ENCODE measurements around the gene LAMTOR5. TPM values are rescaled to one million over a fixed set of nuclear protein-coding genes. Genes with fewer than 3 reads are reported as not detected.

The LAMTOR5 gene
- total RNA-seq, 2 experiments from 2014 or later = 105 to 108 TPM

DNA sequence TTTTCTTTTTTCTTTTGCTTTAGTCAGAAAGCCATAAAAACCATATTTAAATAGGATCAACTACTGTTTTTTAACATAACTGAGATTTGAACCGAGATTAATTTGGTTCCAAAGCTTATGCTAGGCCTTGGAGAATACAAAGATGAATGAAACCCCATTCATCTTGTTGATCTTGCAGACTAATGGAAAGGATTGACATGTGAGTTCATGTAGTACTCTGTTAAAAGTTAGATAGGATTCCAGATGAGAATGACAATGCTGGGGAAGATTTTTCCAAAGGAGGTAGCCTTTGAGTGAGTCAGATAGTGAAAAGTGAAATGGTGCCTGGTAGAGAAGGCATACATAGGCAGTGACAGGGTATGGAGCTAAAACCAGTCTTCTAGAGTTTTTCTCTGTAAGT, 45.6 kb downstream of the LAMTOR5 start:
- no peak overlapping the region for H3K27ac ChIP-seq (ENCODE audit: low read depth in 1 of 2, low read length in 2 of 2)
- intact Hi-C loops (cut with DNase I, micrococcal nuclease) = no loop called here
- H3K36me3 ChIP-seq (ENCODE audit: insufficient read depth, low read length) = peaks cover 12% of the 10 kb centered on the region
- ATAC-seq (ENCODE audit: poor library complexity) (no peak), DNase-seq (no peak)
- CTCF ChIA-PET = interaction anchor here (0.7 kb wide), 1 partner anchor 12 kb away, joined by 3 read pairs; no protein-coding TSS in a partner anchor
- H3K27me3 ChIP-seq (ENCODE audit: control insufficient read depth in 1 of 2, insufficient read depth in 2 of 2, low read length in 2 of 2) = no peaks in the 10 kb centered on the region
- Mint-ChIP-seq H3K9me3 (no peaks in the 10 kb centered on the region), H3K4me3 (no peak overlapping the region), H3K36me3 (ENCODE audit: low read depth) (peaks cover 60% of the 10 kb centered on the region), H3K27ac (no peak overlapping the region), H3K27me3 (no peaks in the 10 kb centered on the region), H3K4me1 (ENCODE audit: low read depth) (peaks cover 7% of the 10 kb centered on the region)
- H3K9me3 ChIP-seq (ENCODE audit: control insufficient read depth in 1 of 2, insufficient read depth in 1 of 2, low read length in 2 of 2) = no peaks in the 10 kb centered on the region
- no peak for TF ChIP-seq CTCF (IDR thresholded peaks at IDR 0.05)
- H3K4me1 ChIP-seq (ENCODE audit: insufficient read depth, low read length) = no peaks in the 10 kb centered on the region
- POLR2A ChIA-PET = interaction anchor here (2.1 kb wide), 1 partner anchor 23 kb away, joined by 13 read pairs; the partner anchor contains the start of gene RBM15
- no peak overlapping the region for H3K4me3 ChIP-seq (ENCODE audit: low read length)

DNA sequence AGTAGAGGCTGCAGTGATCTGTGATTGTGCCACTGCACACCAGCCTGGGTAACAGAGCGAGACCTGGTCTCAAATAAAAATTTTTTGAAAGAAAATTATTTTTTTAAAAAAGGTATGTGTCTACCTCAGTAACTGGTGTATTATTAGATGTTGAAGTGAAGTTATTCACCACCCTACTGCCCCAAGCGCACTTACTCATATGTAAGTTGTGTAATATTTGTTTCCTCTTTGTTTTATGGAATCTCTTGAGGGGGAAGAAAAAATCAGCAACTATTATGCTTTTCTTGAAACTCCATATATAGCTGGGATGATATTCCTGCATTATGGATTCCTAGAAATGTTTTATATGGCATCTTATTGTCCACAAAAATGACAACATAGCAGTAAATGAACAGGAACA, 47.1 kb downstream of the LAMTOR5 start:
- POLR2A ChIA-PET = interaction anchor here (0.7 to 2.1 kb wide), 2 partner anchors 21 to 47 kb away, joined by 4 to 13 read pairs; partner anchors contain the start of genes LAMTOR5 and RBM15
- Histone ChIP-seq H3K27me3 (ENCODE audit: control insufficient read depth in 1 of 2, insufficient read depth in 2 of 2, low read length in 2 of 2) (no peaks in the 10 kb centered on the region), H3K4me1 (ENCODE audit: insufficient read depth, low read length) (no peaks in the 10 kb centered on the region), H3K9me3 (ENCODE audit: control insufficient read depth in 1 of 2, insufficient read depth in 1 of 2, low read length in 2 of 2) (no peaks in the 10 kb centered on the region), H3K4me3 (ENCODE audit: low read length) (no peak overlapping the region), H3K27ac (ENCODE audit: low read depth in 1 of 2, low read length in 2 of 2) (no peak overlapping the region), H3K36me3 (ENCODE audit: insufficient read depth, low read length) (peaks cover 11% of the 10 kb centered on the region)
- peaks cover 17% of the 10 kb centered on the region for H3K4me1 Mint-ChIP-seq (ENCODE audit: low read depth)
- no peak for TF ChIP-seq CTCF (IDR thresholded peaks at IDR 0.05)
- no peaks in the 10 kb centered on the region for H3K27me3 Mint-ChIP-seq
- no peaks in the 10 kb centered on the region for H3K9me3 Mint-ChIP-seq
- ATAC-seq (ENCODE audit: poor library complexity) = no peak
- intact Hi-C loops (cut with DNase I, micrococcal nuclease) = no loop called here
- CTCF ChIA-PET = interaction anchor here (0.7 to 1.2 kb wide), 2 partner anchors 13 to 611 kb away, joined by 3 read pairs; no protein-coding TSS in a partner anchor
- H3K36me3 Mint-ChIP-seq (ENCODE audit: low read depth) = peaks cover 58% of the 10 kb centered on the region
- H3K27ac Mint-ChIP-seq = no peak overlapping the region
- DNase-seq = no peak
- H3K4me3 Mint-ChIP-seq = no peak overlapping the region

GRCh38 chr1:110356379-110356778, 51.1 kb downstream of the LAMTOR5 start:
- H3K36me3 Mint-ChIP-seq (ENCODE audit: low read depth) = peaks cover 42% of the 10 kb centered on the region
- peaks cover 4% of the 10 kb centered on the region for H3K36me3 ChIP-seq (ENCODE audit: insufficient read depth, low read length)

More at GRCh38 chr1:110356379-110356778, 51.1 kb downstream of the LAMTOR5 start:
- TF ChIP-seq CTCF (IDR thresholded peaks at IDR 0.05) = no peak
- ChIA-PET CTCF (no interaction called here), POLR2A (no interaction called here)
- Histone ChIP-seq H3K27ac (ENCODE audit: low read depth in 1 of 2, low read length in 2 of 2) (no peak overlapping the region), H3K4me3 (ENCODE audit: low read length) (no peak overlapping the region), H3K9me3 (ENCODE audit: control insufficient read depth in 1 of 2, insufficient read depth in 1 of 2, low read length in 2 of 2) (no peaks in the 10 kb centered on the region), H3K27me3 (ENCODE audit: control insufficient read depth in 1 of 2, insufficient read depth in 2 of 2, low read length in 2 of 2) (no peaks in the 10 kb centered on the region), H3K4me1 (ENCODE audit: insufficient read depth, low read length) (no peaks in the 10 kb centered on the region)
- intact Hi-C loops (cut with DNase I, micrococcal nuclease) = no loop called here
- Mint-ChIP-seq H3K9me3 (no peaks in the 10 kb centered on the region), H3K4me3 (no peak overlapping the region), H3K27me3 (no peaks in the 10 kb centered on the region), H3K4me1 (ENCODE audit: low read depth) (peaks cover 32% of the 10 kb centered on the region), H3K27ac (peak overlapping the region; percentile 49)
- DNase-seq (no peak), ATAC-seq (ENCODE audit: poor library complexity) (no peak)

Data from CD4-positive, alpha-beta T cell (primary cell).